IMR-90 (cell line): ENCODE measurements around the gene WNT11. TPM values are rescaled to one million over a fixed set of nuclear protein-coding genes. Genes with fewer than 3 reads are reported as not detected.

Experiments
- ATAC-seq: fragments of 200-7000 bp; cut with Tn5 transposase; 2 replicates; pipeline ENCODE4 v1.9.1; 2020; ENCODE audit warnings: low read depth, mild to moderate bottlenecking, moderate library complexity
- BruUV-seq: library from RNA; stranded (reverse); fragments of 400-500 nt; replicated peaks from 2 replicates; lab custom pipeline; 2021; lab: Mats Ljungman, UMichigan
- CTCF ChIA-PET: fragments of 300-600 bp; formaldehyde crosslinking; extraction: SDS; loops from one replicate; lab custom pipeline; 2021; ENCODE audit warnings: antibody characterized with exemption; lab: Yijun Ruan, JAX
- POLR2A ChIA-PET: fragments of 300-600 bp; sonication (Branson Sonifier 250); formaldehyde crosslinking; loops from one replicate; lab custom pipeline; 2022; ENCODE audit warnings: antibody characterized with exemption; ENCODE audit not compliant: unreplicated experiment; lab: Charles Lee
- DNase-seq: peaks from one replicate; pipeline ENCODE4 v3.0.0; 2013
- H2AFZ ChIP-seq: replicated peaks from 2 replicates; pipeline ENCODE3; 2013; ENCODE audit warnings: low read length, mild to moderate bottlenecking; ENCODE audit not compliant: poor library complexity
- H2AK5ac ChIP-seq: 2 replicates; pipeline ENCODE4 v1.6.1; 2013; ENCODE audit warnings: low read depth, low read length, inconsistent platforms
- H2AK9ac ChIP-seq: replicated peaks from 2 replicates; pipeline ENCODE3; 2013; ENCODE audit warnings: mild to moderate bottlenecking, low read depth, low read length, moderate library complexity; ENCODE audit not compliant: poor library complexity
- H2BK120ac ChIP-seq: 2 replicates; pipeline ENCODE4 v1.6.1; 2013; ENCODE audit warnings: low read depth, low read length, inconsistent platforms
- H2BK15ac ChIP-seq: 3 replicates; pipeline ENCODE4 v1.6.1; 2013; ENCODE audit warnings: low read depth, low read length, inconsistent platforms
- H2BK20ac ChIP-seq: 2 replicates; pipeline ENCODE4 v1.6.1; 2013; ENCODE audit warnings: low read depth, mild to moderate bottlenecking, inconsistent platforms, low read length, moderate library complexity
- H2BK5ac ChIP-seq: 2 replicates; pipeline ENCODE4 v1.6.1; 2013; ENCODE audit warnings: mild to moderate bottlenecking, low read depth, low read length, inconsistent platforms; ENCODE audit not compliant: poor library complexity, severe bottlenecking
- H3K14ac ChIP-seq: replicated peaks from 2 replicates; pipeline ENCODE4 v1.6.1; 2013; ENCODE audit warnings: low read depth, low read length, inconsistent platforms
- H3K18ac ChIP-seq: 2 replicates; pipeline ENCODE4 v1.6.1; 2013; ENCODE audit warnings: low read depth, low read length, control low read depth
- H3K23ac ChIP-seq: 2 replicates; pipeline ENCODE4 v1.6.1; 2013; ENCODE audit warnings: low read depth, low read length, inconsistent platforms
- H3K27ac ChIP-seq: 2 replicates; pipeline ENCODE4 v1.5.1; 2013; ENCODE audit warnings: mild to moderate bottlenecking, control low read depth, low read length; ENCODE audit not compliant: insufficient read depth
- H3K27me3 ChIP-seq: 2 replicates; pipeline ENCODE4 v1.6.1; 2013; ENCODE audit warnings: low read length; ENCODE audit not compliant: control insufficient read depth, insufficient read depth
- H3K36me3 ChIP-seq: 2 replicates; pipeline ENCODE4 v1.6.1; 2013; ENCODE audit warnings: low read length, mixed read lengths; ENCODE audit not compliant: control insufficient read depth, insufficient read depth
- H3K4ac ChIP-seq: 2 replicates; pipeline ENCODE4 v1.6.1; 2013; ENCODE audit warnings: low read depth, low read length, inconsistent platforms
- H3K4me1 ChIP-seq: 2 replicates; pipeline ENCODE4 v1.6.1; 2013; ENCODE audit warnings: low read length, mixed read lengths; ENCODE audit not compliant: control insufficient read depth, insufficient read depth
- H3K4me2 ChIP-seq: 2 replicates; pipeline ENCODE4 v1.6.1; 2013; ENCODE audit warnings: low read depth, mild to moderate bottlenecking, control low read depth, low read length, moderate library complexity
- H3K4me3 ChIP-seq: 2 replicates; pipeline ENCODE4 v1.5.1; 2013; ENCODE audit warnings: low read depth, mild to moderate bottlenecking, control low read depth, low read length, moderate library complexity; ENCODE audit not compliant: insufficient read depth
- H3K56ac ChIP-seq: 2 replicates; pipeline ENCODE4 v1.6.1; 2013; ENCODE audit warnings: low read length, inconsistent platforms; ENCODE audit not compliant: insufficient read depth; ENCODE audit errors: extremely low read depth
- H3K79me1 ChIP-seq, 2 experiments: 2 replicates each; pipeline ENCODE4 v1.6.1; 2013; ENCODE audit warnings: low read length in 2 of 2, inconsistent platforms in 1 of 2, low read depth in 1 of 2
- H3K9ac ChIP-seq: 2 replicates; pipeline ENCODE4 v1.6.1; 2013; ENCODE audit warnings: low read depth, low read length, control low read depth
- H3K9me1 ChIP-seq: 2 replicates; pipeline ENCODE4 v1.6.1; 2013; ENCODE audit warnings: low read length, inconsistent platforms; ENCODE audit not compliant: insufficient read depth
- H3K9me3 ChIP-seq: 2 replicates; pipeline ENCODE4 v1.6.1; 2013; ENCODE audit warnings: low read length; ENCODE audit not compliant: control insufficient read depth, insufficient read depth
- H4K20me1 ChIP-seq: 2 replicates; pipeline ENCODE4 v1.6.1; 2013; ENCODE audit warnings: low read length, inconsistent platforms; ENCODE audit not compliant: insufficient read depth
- H4K5ac ChIP-seq: 2 replicates; pipeline ENCODE4 v1.6.1; 2013; ENCODE audit warnings: mild to moderate bottlenecking, low read depth, low read length, control low read depth
- H4K8ac ChIP-seq, 2 experiments: 2 replicates each; pipeline ENCODE4 v1.6.1; 2013; ENCODE audit warnings: low read depth in 2 of 2, low read length in 2 of 2, control low read depth in 1 of 2, inconsistent platforms in 1 of 2
- H4K91ac ChIP-seq: 2 replicates; pipeline ENCODE4 v1.6.1; 2013; ENCODE audit warnings: low read depth, low read length, inconsistent platforms; ENCODE audit not compliant: insufficient read depth
- CTCF ChIP-seq: conservative IDR thresholded peaks from 2 replicates; pipeline ENCODE4 v1.5.1; 2012; ENCODE audit warnings: mild to moderate bottlenecking, low read depth, low read length, improper control_type of control experiment
- FOS ChIP-seq: fragments of 150-350 bp; IDR thresholded peaks from 2 replicates; pipeline ENCODE4 v1.6.1; 2016; ENCODE audit warnings: low read depth, low read length
- MAZ ChIP-seq: IDR thresholded peaks from 2 replicates; pipeline ENCODE4 v1.6.1; 2012; ENCODE audit warnings: low read depth, mild to moderate bottlenecking, low read length, improper control_type of control experiment, moderate library complexity, borderline replicate concordance
- NFE2L2 ChIP-seq: fragments of 150-350 bp; IDR thresholded peaks from 2 replicates; pipeline ENCODE4 v1.6.1; 2016; ENCODE audit warnings: low read depth, mild to moderate bottlenecking, low read length
- RAD21 ChIP-seq: IDR thresholded peaks from 2 replicates; pipeline ENCODE4 v1.6.1; 2012; ENCODE audit warnings: low read length, improper control_type of control experiment
- RCOR1 ChIP-seq: IDR thresholded peaks from 2 replicates; pipeline ENCODE4 v1.6.1; 2012; ENCODE audit warnings: mild to moderate bottlenecking, low read length, improper control_type of control experiment; ENCODE audit not compliant: insufficient replicate concordance
- SMC3 ChIP-seq: fragments of 150-350 bp; IDR thresholded peaks from 2 replicates; pipeline ENCODE4 v1.6.1; 2016; ENCODE audit warnings: low read depth, mild to moderate bottlenecking, antibody characterized with exemption, low read length, moderate library complexity
- USF2 ChIP-seq: fragments of 150-350 bp; IDR thresholded peaks from 2 replicates; pipeline ENCODE4 v1.6.1; 2017; ENCODE audit warnings: mild to moderate bottlenecking, antibody characterized with exemption, low read length, low read depth
- WGBS, 2 experiments: methylation state at CpG; one replicate each; pipeline versions ENCODE4 v1.1.5 to v1.1.7; 2013; ENCODE audit warnings: missing lambda C conversion rate in 2 of 2; ENCODE audit not compliant: insufficient read length in 1 of 2; ENCODE audit errors: extremely low coverage in 2 of 2; 5-methylcytosine and 5-hydroxymethylcytosine counted together
- dilution Hi-C: fragments of 300-500 bp; cut with HindIII; formaldehyde crosslinking; loops from one replicate; pipeline ENCODE4 v1.14.3; 2018; ENCODE audit warnings: low sequenced_read_pairs; ENCODE audit not compliant: unreplicated experiment
- in situ Hi-C: fragments of 300-500 bp; cut with MboI; formaldehyde crosslinking; loops from 3 replicates; pipeline ENCODE4 v1.14.3; 2019; ENCODE audit warnings: low sequenced_read_pairs, inconsistent platforms, mixed read lengths
- intact Hi-C: fragments of 100-400 bp; cut with micrococcal nuclease; formaldehyde crosslinking; loops from 2 replicates; pipeline ENCODE4 v1.10.0; 2022
- polyA plus RNA-seq, 3 experiments: library from polyadenylated mRNA; depleted of rRNA; stranded (reverse); fragments of >200 nt; gene quantifications; 2 replicates each; pipeline ENCODE4 v1.2.3, GENCODE V29; 2012; ENCODE audit warnings: low replicate concordance in 1 of 3
- total RNA-seq: library from RNA; depleted of rRNA; stranded (reverse); fragments of >200 nt; gene quantifications from 2 replicates; pipeline ENCODE4 v1.2.3, GENCODE V29; 2012

WNT11 gene
- total and polyA plus RNA-seq, 2 of the 4 experiments (the other 2 are of a cell fraction): 0.10 TPM; not detected in 1

- dilution Hi-C loops: no loop called here
- Histone ChIP-seq H2BK120ac (no peak overlapping the region), H3K9me1 (peaks cover 8% of the 10 kb centered on the region), H3K4me3 (no peak overlapping the region), H3K27me3 (peaks cover 8% of the 10 kb centered on the region), H3K4me2 (no peak overlapping the region), H3K23ac (no peak overlapping the region), H2AFZ (no peak overlapping the region), H3K9me3 (no peaks in the 10 kb centered on the region), H3K27ac (no peak overlapping the region), H4K8ac (no peak overlapping the region), H3K14ac (no peak overlapping the region), H4K20me1 (peaks cover 3% of the 10 kb centered on the region), H3K18ac (no peak overlapping the region), H2BK5ac (no peak overlapping the region), H4K5ac (no peak overlapping the region), H3K4me1 (peaks cover 3% of the 10 kb centered on the region), H3K79me1 (no peaks in the 10 kb centered on the region), H3K56ac (no peak overlapping the region), H3K9ac (no peak overlapping the region), H3K4ac (no peak overlapping the region), H4K91ac (no peak overlapping the region), H2BK20ac (no peak overlapping the region), H2BK15ac (no peak overlapping the region), H3K36me3 (no peaks in the 10 kb centered on the region), H2AK5ac (no peak overlapping the region), H2AK9ac (no peak overlapping the region)
- DNase-seq (no peak), ATAC-seq (no peak)
- no TSS peak for BruUV-seq
- POLR2A ChIA-PET: no interaction called here
- CTCF ChIA-PET: interaction anchor here (1.3 kb wide), 1 partner anchor 28 kb away, joined by 3 read pairs; no protein-coding TSS in a partner anchor
- in situ Hi-C loops: no loop called here
- WGBS, 2 experiments: no CpG with 5 or more reads among the region's 8 CpGs
- intact Hi-C loops: loop anchor here (5.0 kb wide), 1 partner anchor 80 kb away; no protein-coding TSS in a partner anchor
- TF ChIP-seq SMC3 (no peak), CTCF (no peak), USF2 (no peak), RCOR1 (no peak), RAD21 (no peak), FOS (no peak), NFE2L2 (no peak), MAZ (no peak)
Observed at GRCh38 chr11:76237000-76237649, 30.8 kb upstream of the WNT11 start.
